AG09309 (cell line): ENCODE measurements around the gene ERICH6B.
A peak's percentile ranks its signal among the peaks of the same experiment; 100 is the strongest.
"Not testable (repeated sequence)": the region's sequence is repeated elsewhere in the genome, so short reads cannot be mapped to it uniquely, and the experiment has no call there.

ENCODE experiments used
- DNase-seq: peaks from one replicate; pipeline ENCODE4 v3.0.0-alpha.2; 2010; ENCODE audit warnings: low read depth
- H3K4me3 ChIP-seq: 2 replicates; pipeline ENCODE4 v1.5.1; 2011; ENCODE audit warnings: mild to moderate bottlenecking, low read depth, low read length, moderate library complexity; ENCODE audit not compliant: control insufficient read depth
- TF ChIP-seq, protein P1 (sequence below): IDR thresholded peaks from 2 replicates; pipeline ENCODE4 v1.5.1; 2011; ENCODE audit warnings: mild to moderate bottlenecking, low read depth, low read length, inconsistent platforms; ENCODE audit not compliant: insufficient read depth, control insufficient read depth; ENCODE audit errors: missing control alignments

ERICH6B gene

DNA sequence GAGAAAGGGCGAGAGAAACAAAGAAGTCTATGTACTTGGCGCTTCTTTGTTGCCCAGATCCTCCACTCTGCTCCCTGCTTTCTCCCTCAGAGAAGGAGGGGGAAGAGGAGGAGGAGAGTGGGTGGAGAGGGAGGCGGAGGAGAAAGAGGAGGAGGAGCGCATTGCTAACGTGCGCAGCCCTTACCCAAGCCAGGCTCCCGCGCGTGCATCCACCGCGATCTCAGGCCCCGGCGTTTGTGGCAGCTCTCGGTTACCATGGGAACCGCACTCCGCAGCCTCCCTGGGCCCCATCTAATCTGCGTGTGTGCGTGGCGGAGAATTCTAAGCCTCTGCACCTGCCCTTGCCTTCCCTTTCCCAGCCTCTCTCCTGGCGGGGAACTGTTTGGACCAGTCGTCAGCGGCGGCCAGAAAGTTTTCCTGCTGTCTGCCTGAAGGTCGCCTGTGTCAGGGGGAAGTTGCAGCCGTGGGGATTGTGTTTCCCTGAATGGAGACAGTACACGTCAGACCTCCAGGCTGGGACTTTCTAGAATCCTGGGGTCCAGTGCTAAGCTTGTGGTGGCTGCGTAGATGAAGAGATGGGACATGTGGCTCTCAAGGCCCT lies at the start of gene ERICH6B:
TSS of gene ERICH6B (minus strand) at position 239 of the 601 bp plus-strand sequence. CDS start 18,734 bp downstream, outside the sequence.
- TF ChIP-seq, protein P1, sequence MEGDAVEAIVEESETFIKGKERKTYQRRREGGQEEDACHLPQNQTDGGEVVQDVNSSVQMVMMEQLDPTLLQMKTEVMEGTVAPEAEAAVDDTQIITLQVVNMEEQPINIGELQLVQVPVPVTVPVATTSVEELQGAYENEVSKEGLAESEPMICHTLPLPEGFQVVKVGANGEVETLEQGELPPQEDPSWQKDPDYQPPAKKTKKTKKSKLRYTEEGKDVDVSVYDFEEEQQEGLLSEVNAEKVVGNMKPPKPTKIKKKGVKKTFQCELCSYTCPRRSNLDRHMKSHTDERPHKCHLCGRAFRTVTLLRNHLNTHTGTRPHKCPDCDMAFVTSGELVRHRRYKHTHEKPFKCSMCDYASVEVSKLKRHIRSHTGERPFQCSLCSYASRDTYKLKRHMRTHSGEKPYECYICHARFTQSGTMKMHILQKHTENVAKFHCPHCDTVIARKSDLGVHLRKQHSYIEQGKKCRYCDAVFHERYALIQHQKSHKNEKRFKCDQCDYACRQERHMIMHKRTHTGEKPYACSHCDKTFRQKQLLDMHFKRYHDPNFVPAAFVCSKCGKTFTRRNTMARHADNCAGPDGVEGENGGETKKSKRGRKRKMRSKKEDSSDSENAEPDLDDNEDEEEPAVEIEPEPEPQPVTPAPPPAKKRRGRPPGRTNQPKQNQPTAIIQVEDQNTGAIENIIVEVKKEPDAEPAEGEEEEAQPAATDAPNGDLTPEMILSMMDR: no peak
- H3K4me3 ChIP-seq: no peak within 1 kb of the TSS
- no peak for DNase-seq

DNA sequence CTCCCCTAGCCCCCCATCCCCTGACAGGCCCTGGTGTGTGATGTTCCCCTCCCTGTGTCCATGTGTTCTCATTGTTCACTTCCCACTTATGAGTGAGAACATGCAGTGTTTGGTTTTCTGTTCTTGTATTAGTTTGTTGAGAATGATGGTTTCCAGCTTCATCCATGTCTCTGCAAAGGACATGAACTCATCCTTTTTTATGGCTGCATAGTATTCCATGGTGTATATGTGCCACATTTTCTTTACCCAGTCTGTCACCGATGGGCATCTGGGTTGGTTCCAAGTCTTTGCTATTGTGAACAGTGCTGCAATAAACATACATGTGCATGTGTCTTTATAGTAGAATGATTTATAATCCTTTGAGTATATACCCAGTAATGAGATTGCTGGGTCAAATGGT lies 47.4 kb upstream of the ERICH6B start:
- not testable (repeated sequence) for DNase-seq

DNA sequence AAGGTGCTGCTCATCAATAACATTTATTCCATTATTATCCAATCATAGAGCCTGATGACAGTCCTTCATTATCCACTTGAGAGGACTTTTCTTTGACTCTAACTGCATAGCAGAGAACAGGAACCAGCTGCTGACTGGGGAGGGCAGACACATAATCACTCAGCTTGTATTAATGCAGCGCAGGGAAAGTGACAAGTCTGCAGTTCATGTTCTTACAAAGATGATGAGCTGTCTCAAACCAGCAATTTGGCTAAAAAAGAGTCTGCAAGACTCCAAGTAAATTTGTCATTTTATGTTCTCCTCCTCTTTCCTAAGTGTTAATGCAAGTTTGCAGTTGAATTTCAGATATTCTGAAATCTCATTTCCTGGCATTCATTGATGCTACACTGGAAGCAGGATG lies 46.6 kb upstream of the ERICH6B start:
- no peak for DNase-seq
- H3K4me3 ChIP-seq: no peak overlapping the region
- TF ChIP-seq, protein P1: no peak

More for the DNA sequence above, 47.4 kb upstream of the ERICH6B start:
- not testable (repeated sequence) for H3K4me3 ChIP-seq

DNA sequence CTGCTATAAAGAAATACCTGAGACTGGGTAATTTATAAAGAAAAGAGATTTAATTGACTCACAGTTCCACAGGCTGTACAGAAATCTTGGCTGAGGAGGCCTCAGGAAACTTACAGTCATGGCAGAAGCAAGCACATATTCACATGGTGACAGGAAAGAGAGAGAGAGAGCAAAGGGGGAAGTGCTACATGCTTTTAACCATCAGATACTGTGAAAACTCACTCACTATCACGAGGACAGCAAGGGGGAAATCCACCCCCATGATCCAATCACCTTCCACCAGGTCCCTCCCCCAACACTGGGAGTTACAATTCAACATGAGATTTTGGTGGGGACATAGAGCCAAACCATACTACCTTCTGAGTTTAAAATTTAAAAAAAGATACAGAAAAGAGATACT lies 44.9 kb upstream of the ERICH6B start:
- not testable (repeated sequence) for H3K4me3 ChIP-seq, DNase-seq

DNA sequence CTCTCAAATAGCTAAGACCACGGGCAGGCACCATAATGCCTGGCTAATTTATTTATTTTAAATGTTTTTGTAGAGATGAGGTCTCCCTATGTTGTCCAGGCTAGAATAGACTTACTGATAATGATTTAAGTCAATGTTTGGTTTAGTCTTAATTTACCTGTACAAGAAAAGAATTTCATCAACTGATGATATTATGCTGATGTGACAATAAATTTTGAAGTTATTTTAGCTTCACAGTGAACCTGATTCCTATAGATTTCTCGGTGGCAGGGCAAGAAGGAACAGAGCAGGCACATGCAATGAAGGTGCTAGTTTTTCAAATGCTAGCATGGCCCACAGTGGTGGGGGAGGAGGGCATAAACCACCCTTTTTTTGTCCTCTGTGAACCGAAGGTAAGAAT lies 44.0 kb upstream of the ERICH6B start:
- no peak overlapping the region for H3K4me3 ChIP-seq
- TF ChIP-seq, protein P1: no peak
- DNase-seq: no peak

DNA sequence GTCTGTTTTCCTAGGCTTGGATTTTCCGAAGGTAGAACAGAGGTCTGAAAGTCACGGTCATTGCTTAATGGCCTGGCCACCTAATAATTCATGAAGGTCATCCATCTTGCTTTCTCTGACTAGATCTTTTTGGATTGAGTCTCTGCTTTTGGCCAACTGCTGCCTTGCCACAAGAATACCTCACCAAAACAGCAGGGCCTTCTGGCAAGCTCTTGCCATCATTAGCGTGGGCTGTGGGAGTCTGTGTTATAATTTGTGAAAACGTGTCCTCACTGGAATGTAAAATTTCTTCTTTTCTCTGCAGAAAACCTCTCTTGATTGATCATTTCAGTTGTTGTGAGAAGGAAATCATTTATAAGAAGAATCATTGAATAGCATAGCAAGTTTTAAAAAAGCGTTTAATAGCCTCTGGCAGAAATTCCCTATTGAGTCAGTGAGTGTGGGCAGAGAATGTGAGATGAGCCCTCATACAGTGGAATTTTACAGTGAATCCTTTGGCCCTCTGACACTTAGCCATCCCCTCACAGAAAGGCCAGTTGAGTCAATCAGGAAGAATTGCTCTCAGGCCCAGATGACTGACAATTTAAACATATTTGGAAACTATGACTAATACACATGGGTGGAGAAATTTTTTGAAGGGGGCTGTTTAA lies 43.2 kb upstream of the ERICH6B start:
- no peak overlapping the region for H3K4me3 ChIP-seq
- DNase-seq: peak; percentile 66
- TF ChIP-seq, protein P1: no peak

DNA sequence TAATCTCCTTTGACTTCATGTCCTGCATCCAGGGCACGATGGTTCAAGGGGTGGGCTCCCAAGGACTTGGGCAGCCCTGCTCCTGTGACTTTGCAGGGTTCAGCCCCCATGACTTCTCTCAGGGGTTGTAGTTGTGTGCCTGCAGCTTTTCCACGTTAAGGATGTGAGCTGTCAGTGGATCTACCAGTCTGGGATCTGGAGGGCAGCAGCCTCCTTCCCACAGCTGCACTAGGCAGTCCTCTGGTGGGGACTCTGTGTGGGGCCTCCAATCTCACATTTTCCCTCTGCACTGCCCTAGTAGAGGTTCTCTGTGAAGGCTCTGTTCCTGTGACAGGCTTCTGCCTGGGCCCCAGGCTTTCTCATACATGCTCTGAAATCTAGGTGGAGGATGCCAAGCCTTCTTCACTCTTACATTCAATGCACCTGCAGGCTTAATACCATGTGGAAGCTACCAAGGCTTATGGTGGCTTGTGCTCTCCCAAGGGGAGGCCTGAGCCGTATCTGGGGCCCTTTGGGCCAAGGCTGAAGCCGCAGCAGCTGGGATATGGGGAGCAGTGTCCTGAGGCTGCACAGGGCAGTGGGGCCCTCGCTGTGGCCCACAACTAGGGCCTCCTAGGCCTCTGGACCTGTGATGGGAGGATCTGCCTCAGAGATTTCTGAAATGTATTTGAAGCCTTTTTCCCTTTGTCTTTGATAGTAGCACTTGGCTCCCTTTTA lies 39.3 kb upstream of the ERICH6B start:
- no peak overlapping the region for H3K4me3 ChIP-seq
- TF ChIP-seq, protein P1: no peak
- no peak for DNase-seq

DNA sequence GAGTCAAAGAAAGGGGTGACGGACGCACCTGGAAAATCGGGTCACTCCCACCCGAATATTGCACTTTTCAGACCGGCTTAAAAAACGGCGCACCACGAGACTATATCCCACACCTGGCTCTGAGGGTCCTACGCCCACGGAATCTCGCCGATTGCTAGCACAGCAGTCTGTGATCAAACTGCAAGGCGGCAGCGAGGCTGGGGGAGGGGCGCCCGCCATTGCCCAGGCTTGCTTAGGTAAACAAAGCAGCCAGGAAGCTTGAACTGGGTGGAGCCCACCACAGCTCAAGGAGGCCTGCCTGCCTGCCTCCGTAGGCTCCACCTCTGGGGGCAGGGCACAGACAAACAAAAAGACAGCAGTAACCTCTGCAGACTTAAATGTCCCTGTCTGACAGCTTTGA lies 29.7 kb upstream of the ERICH6B start:
- DNase-seq, H3K4me3 ChIP-seq: not testable (repeated sequence)

DNA sequence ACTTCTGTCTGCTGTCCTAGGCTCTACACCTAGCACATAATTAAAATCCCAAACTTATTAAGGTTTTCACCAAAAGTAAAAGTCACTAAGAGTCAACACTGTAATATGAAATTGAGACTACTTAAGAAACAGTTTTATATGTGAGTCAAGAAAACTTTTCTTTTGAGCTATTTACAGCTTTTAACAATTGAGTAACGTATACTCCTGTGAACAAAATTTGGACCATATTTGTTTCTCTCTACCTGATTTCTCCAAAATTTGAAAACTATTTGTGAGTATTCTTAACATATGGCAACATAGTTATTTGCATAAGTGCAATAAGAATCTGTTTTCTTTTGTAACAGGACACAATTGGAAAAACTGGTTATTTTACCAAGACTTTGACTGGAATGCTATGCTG lies 26.6 kb upstream of the ERICH6B start:
- not testable (repeated sequence) for H3K4me3 ChIP-seq, DNase-seq

DNA sequence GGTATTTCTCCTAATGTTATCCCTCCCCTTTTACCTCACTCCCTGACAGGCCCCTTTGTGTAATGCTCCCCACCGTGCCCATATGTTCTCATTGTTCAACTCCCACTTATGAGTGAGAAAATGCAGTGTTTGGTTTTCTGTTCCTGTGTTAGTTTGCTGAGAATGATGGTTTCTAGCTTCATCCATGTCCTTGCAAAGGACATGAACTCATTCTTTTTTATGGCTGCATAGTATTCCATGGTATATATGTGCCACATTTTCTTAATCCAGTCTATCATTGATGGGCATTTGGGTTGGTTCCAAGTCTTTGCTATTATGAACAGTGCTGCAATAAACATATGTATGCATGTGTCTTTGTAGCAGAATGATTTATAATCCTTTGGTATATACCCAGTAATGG lies 19.8 kb upstream of the ERICH6B start:
- H3K4me3 ChIP-seq: not testable (repeated sequence)

More for the DNA sequence above, 19.8 kb upstream of the ERICH6B start:
- DNase-seq: not testable (repeated sequence)
